ENCODE measurements around the gene MAPK9.

Gene MAPK9

DNA sequence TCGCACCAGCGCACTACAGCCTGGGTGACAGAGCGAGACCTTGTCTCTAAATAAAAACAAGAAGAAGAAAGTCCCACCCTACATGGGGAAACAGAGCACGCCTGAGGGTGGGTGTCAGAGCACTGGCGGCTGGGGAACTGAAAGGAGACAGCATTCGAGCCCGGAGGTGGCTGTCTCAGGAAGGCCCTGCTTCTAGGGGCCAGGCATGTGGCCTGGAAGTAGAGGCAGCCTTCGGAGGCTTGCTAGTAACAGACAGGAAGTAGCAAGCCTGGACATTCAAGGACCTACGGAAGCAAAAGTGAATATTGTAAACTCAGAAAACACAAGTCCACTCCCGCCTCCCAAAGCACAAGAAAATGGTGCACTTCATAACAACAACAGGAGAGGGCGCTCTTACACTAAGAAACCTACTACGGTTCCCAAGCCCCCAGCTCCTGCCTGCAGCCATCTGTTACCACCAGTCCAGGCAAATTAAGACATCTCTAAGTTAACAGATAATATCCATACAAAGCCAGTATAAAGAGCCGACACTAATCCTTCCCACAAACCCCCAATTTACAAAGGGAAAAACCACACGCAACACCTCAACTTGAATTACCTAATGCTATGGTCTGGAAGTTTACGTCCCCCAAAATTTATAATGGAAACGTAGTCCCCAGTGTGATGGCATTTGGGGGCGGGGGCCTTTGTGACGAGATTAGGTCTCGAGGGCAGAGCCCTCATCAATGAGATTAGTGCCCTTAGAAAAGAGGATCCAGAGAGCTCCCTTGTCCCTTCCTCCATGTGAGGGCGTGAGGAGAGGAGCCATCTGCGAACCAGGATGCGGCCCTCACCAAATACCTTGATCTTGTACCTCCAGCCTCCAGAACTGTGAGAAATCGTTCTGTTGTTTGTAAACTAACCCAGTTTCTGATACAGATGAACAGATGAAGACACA, 90.6 kb downstream of the MAPK9 start:
- DNase-seq: no peak

DNA sequence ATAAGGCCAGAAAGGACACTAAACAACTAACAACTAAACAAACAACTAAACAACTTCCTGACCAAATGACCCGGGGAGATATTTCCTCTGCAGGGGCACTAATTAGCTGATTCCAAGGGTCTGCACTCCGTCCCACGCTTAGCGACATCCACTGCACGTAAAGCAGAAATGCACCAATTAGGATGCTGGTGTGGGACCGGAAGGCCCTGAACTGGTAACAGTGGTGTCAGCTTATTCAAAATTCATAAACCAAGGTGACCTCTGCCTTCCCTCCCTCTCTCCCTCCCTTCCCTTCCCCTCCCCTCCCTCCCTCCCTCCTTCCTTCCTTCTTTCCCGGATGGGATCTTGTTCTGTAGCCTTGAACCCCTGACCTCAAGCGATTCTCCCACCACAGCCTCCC, 92.5 kb downstream of the MAPK9 start:
- no peak for DNase-seq

DNA sequence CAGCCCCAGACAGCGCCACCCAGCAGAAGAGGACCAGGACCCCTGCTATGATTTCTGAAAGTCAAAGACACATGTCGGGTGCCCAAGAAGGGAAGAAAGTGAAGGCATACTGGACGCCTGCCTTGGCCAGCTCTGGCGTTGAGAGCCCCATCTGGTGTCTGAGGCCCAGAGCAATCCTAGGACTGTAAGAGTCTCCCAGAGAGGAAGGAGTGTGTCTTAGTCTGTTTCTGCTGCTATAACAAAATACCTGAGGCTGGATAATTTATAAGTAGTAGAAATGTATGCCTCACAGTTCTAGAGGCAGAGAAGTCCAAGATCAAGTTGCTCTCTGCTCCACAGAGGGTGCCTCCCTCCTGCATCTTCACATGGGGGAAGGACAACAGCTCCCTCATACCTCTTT, 93.7 kb downstream of the MAPK9 start:
- no peak for DNase-seq

DNA sequence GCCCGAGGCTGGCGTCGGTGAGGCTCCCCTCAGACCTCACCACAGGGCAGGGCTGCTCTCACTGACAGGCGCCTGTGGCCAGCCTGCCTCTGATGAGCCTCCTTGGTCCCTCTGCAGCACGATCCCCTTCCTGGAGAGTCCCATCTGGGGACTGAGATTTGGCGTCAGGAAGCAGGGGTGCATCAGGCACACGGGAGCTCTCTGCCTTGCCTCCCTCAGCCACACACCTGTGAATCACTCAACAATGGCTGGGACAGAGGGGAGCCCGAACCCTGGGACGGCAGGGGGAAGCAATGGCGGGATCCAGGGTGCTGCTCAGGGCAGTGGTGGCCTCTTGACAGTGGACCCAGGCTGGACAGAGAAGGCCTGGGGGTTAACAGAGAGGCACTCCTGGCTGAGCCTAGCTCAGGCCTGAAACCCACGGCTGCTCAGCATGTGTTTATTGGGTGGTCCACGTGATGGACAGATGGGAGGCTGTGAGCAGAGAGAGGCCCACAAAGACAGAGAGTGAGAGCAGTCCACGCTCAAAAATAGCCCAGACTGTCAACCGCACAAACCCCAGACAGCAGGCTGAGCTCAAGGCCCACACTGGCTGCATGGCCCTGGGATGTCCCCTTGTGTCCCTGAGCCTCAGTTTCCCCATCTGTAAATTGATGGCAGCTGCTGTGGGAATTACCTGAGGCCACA, 94.7 kb downstream of the MAPK9 start:
- DNase-seq: no peak

DNA sequence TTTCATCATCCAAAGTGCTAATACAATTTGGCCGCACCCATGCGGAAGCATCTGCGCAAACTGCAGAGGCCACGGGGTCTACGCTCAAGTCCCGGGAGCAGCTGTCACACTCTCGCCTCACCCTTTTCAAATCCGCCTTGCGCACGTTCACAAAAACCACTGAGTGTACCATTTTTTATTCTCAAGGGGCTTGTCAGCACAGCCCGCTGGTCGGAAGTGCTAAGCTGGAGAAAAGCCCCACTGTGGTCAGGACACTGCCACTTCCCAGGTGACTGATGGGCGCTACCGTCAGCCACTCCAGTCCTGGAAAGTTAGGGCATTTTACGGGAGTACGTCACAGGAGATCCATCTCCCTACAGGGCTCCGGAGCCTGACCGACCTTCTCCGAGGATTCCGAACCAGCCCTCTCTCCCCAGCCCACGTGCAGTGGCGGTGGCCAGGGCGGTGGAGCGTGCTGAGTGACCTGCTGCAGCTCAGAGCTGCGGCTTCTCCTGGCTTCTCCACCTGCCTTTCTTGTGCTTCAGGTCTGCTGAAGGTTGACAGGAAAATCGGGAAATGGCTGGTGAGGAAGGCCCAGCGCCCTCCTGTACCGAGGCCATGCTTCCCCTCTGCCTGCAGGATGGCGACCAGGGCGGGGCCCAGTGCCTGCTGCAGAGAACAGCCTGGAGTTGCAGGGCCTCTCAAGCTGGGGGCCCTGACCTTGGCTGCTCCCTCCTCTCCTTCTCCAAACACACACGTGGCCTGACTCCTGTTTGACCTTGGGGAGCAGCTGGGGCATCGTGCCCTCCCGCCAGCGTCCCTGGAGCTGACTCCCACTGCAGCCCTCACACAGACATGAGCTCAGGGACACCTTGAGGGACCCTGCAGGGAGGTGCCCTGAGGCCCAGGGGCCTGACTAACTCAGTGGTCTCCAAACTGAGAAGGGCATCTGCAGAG, 97.2 kb downstream of the MAPK9 start:
- no peak for DNase-seq

DNA sequence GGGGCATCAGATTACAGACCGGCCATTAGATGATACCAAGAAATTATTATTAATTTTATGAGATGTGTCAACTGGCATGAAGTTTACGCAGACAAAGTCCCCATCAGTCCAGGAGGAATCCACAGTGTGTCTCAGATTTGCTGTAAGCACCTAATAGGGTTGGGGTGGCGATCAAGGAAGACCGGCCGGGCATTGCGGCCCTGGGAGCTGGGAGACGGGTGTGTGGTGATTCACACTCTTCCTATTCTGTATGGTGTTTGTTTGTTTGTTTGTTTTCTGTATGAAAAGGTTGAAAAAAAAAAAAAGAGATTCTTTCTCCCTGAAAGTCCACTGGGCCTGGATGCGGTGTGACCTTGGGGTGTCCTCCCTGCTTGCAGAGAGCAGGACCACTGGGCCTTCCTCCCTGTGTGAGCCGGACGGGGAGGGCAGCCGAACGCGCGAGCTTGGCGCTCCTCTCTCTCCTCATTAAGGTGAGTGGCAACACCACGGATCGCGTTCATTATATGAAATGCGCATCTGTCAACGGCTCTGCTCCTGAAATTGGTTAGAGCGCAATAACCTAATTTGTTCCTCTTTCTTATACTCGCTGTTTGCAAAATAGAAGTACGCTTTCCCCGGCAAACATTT, 98.0 kb downstream of the MAPK9 start:
- DNase-seq: no peak

DNA sequence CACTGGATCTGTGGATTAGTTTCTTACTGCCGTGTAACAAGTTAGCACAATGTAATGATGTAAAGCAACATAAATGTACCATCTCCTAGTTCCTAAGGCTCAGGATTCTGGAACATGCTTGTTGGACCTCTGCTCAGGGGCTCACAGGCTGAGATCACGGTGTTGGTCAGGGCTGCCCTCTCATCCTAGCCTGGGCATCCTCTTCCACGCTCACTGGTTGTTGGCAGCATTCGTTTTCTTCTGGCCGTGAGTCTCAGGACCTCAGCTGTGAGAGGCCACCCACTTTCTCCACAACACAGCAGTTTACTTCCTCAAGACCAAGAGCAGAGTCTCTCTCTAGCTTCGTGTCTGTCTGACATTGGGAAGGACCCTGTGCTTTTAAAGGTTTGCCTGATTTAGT, 100.2 kb downstream of the MAPK9 start:
- DNase-seq: no peak

DNA sequence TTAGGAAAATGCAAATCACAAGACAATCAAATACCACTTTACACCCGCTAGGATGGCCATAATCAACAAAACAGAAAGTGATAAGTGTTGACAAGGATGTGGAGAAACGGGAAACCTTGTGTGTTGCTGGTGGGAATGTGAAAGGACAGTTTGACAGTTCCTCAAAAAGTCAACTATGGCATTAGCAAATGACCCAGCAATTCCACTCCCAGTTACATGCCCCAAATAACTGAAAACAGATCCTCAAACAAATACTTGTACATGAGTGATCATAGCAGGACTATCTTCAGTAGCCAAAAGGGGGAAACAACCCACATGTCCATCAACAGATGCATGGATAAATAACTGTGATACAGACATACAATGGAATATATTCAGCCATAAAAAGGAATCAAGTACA, 104.1 kb downstream of the MAPK9 start:
- no peak for DNase-seq
